Cortex of kidney (tissue), 1 donor: ENCODE measurements around the gene IGF1R.

Experiments used
- DNase-seq: peaks from one replicate; lab custom pipeline; 2025; lab: John Stamatoyannopoulos, UW

The IGF1R gene

DNA sequence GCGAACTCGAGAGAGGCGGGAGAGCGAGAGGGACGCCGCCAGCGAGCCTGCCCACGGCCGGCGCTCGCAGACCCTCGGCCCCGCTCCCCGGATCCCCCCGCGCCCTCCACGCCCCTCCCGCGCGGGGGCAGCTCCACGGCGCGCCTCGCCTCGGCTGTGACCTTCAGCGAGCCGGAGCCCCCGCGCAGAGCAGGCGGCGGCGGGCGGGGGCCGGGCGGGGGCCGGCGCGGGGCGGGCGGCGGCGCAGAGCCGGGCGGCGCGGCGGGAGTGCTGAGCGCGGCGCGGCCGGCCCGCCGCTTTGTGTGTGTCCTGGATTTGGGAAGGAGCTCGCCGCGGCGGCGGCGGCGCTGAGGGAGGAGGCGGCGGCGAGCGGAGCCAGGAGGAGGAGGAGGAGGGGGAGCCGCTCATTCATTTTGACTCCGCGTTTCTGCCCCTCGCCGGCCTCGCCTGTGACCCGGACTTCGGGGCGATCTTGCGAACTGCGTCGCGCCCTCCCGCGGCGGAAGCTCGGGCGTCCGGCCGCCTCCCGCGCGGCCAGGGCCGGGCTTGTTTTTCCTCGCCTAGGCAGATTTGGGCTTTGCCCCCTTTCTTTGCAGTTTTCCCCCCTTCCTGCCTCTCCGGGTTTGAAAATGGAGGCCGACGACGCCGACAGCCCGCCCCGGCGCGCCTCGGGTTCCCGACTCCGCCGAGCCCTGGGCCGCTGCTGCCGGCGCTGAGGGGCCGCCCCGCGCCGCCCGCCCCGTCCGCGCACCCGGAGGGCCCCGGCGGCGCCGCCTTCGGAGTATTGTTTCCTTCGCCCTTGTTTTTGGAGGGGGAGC lies 524 bp downstream of the IGF1R start:
- DNase-seq, result no peak

GRCh38 chr15:98649472-98650416 lies 1.4 kb downstream of the IGF1R start:
- DNase-seq, result no peak

GRCh38 chr15:98650417-98651035 lies 2.2 kb downstream of the IGF1R start:
- DNase-seq, result no peak

DNA sequence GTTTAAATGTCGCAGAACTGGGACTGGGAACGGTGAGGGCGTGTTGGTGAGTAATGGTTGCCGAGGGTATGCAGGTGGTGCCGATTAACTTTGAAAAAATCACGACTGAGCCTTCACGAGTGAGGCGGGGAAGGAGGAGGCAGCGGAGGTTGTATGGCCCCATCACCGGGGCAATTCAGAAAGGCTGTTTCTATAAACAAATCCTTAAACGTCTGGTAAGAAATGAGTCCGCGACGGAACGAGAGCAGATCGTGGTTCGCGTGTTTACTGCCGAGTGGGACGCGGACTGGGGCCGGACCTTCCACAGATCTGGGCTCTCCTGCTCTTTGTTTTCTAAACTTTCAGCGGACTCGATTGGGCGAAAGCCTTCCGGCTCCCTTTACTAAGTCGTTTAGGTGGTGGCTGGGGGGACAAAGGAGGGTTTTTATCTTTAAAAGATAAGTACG lies 2.7 kb downstream of the IGF1R start:
- no peak for DNase-seq

- DNase-seq, result no peak
Observed at GRCh38 chr15:98651581-98652220, 3.4 kb downstream of the IGF1R start.

DNA sequence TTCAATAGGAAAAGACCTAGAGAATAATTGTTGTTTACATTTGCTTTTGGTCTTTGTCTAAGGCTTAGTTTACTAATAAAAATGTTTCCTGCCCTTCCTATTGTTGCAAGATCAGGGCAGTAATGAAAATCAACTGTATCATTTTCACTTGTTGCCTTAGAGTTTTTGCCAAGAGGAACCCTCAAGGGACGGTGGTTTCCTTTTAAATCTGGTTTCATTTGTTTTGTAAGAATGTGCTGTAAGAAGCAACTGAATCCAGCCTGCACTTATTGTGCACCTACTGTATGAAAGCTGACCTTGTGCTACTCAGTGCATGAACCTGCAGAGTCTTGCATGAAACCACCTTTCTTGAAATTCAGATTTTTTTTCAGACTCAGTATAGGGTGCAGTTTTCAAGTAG lies 5.3 kb downstream of the IGF1R start:
- DNase-seq, result no peak

- no peak for DNase-seq
Observed at GRCh38 chr15:98654790-98655360, 6.5 kb downstream of the IGF1R start.

- no peak for DNase-seq
Observed at GRCh38 chr15:98655732-98656131, 7.4 kb downstream of the IGF1R start.

DNA sequence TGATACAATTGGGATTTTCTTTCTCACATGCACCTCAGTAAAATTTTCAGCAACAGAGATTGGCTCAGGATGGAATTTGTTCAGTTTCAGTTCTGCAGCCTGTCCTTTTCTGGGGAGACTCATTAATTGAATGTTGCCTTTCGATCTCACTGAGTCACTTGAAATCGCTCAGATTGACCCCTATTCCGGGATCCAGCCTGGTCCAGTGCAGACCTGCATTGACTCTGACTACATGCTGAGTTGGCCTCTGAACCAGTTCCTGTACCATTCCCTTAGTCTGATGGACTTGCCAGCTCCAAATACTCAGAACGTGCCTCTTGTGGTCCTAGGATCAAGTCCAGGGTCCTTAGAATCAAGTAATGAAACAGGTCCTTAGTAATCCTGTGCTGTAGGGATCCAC lies 9.4 kb downstream of the IGF1R start:
- DNase-seq, result no peak

GRCh38 chr15:98658831-98659699 lies 10.7 kb downstream of the IGF1R start:
- no peak for DNase-seq

- DNase-seq, result no peak
Observed at GRCh38 chr15:98660055-98660454, 11.7 kb downstream of the IGF1R start.

GRCh38 chr15:98663045-98663444 lies 14.7 kb downstream of the IGF1R start:
- DNase-seq, result no peak

DNA sequence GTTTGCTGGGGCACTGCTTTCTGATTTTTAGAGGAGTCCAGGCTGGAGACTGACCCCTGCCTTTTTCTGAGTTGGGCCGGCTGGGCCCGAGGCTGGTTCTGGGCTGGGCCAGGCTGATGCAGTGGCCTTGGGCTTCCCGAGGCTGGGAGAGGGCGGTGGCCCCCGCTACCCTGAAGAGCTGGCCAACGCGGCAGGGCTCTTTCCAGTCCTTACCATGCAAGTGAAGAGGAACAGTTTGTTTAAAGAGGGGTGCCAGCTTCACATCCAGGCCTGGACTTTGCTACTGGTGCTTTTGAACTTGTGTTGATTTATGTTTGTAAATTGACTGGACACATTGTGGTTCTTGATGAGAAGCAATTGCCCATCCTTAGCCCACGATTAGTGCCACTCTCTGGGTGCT lies 15.3 kb downstream of the IGF1R start:
- no peak for DNase-seq

- DNase-seq, result no peak
Observed at GRCh38 chr15:98666441-98666840, 18.1 kb downstream of the IGF1R start.

DNA sequence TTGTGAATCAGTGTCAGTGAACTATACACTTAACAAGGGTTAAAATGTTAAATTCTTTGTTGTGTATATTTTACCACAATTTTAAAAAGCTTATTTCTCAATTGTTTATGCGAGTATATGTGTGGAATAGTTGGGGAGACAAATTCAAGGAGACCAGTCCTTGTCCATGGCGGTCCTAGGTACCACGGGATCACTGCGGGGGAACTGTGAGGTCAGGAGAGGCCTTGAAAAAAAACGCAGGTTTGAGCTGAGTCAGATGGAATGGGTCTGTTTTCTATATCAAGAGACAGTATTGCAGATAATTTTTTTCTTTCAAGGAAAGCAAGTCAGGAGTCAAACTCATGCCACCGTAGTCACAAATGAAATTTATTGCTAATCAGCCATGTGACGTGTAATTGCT lies 18.5 kb downstream of the IGF1R start:
- no peak for DNase-seq

GRCh38 chr15:98667521-98668179 lies 19.3 kb downstream of the IGF1R start:
- no peak for DNase-seq

GRCh38 chr15:98668566-98669308 lies 20.4 kb downstream of the IGF1R start:
- DNase-seq, result no peak

DNA sequence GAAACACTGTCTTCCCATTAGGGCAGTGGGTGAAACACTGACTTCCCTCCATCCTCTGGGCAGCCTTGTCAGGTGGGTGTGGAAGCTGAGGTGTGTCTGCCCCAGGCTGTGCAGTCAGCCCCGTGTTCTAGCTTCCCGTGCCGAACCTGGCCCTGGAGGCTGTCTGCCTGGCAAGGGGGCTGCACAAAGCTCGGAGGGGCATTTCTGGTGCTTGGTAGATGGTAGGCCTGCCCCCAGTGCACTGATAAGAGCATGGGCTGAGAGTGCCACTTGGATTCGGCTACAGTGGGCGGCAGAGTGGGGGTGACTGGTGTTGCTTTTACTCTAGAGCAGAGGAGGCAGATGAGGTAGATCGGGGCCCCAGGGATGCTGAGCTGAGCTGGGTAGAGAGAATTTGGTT lies 21.3 kb downstream of the IGF1R start:
- DNase-seq, result no peak
